HG03066 (cell line): Measurements from ENCODE around the gene TSGA10IP.
"Not testable (repeated sequence)": the region's sequence is repeated elsewhere in the genome, so short reads cannot be mapped to it uniquely, and the experiment has no call there.

ENCODE experiments used
- ATAC-seq: cut with Tn5 transposase; IDR thresholded peaks from one replicate; pipeline ENCODE4 v1.9.1; 2021; ENCODE audit warnings: low read depth; ENCODE audit not compliant: unreplicated experiment

TSGA10IP gene

DNA sequence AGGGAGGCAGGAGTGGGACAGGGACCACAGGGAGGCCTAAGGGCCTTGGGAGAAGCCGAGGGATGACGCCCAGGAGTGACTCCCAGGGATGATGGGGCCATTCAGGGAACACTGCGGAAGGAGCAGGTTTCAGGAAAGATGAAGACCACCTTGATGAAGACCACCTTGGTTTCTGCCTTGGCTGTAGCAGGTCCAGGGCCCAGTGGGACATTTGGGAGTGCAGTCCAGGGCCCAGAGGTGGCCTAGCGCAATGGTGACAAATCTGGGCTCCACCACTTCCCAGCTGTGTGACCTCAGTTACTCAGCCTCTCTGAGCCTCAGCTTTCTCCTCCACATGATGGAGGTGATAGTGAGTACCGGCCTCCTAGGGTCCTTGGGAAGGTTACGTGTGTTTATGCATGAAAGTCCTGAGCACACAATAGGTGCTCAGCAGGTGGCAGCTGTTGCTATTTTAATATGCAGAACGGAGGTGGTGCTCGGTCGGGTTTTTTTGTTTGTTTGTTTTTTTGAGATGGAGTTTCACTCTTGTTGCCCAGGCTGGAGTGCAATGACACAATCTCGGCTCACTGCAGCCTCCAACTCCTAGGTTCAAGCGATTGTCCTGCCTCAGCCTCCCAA is 770 bp downstream of the TSGA10IP start:
- ATAC-seq, result no peak

DNA sequence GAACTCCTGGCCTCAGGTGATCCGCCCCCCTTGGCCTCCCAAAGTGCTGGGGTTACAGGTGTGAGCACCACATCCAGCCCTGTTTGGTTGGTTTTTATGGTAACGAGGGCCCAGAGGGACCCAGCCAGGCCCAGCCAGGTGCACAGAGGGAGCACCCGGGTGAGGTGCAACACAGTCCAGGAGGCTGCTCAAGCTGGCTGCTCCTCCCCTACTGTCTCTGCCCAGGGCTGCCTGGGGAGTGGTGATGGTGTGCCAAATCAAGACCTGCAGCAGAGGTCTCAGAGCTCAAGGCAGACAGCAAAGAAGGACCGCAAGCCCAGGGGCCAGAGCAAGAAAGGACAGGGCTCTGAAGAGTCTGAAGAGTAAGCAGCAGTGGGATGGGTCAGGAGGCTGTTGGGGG is 1.4 kb downstream of the TSGA10IP start:
- ATAC-seq, result no peak

DNA sequence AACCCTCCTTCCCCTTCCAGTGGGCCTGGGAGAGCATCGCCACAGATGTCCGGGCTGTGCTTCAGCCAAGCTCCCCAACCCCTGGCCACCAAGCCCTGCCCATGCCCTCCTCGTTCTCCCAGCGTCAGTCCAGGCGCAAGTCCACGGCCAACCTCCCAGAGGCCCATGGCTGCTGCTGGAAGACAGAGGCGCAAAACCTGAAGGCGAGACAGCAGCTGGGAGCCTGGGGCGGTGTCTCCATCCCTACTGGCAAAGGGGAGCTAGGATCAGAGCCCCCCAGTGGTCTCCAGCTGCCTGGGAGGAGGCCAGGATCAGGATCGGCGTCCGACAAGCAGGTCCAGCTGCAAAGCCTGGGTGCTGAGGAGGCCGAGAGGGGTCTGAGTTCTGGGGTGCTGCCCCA is 1.9 kb downstream of the TSGA10IP start:
- ATAC-seq, result no peak

DNA sequence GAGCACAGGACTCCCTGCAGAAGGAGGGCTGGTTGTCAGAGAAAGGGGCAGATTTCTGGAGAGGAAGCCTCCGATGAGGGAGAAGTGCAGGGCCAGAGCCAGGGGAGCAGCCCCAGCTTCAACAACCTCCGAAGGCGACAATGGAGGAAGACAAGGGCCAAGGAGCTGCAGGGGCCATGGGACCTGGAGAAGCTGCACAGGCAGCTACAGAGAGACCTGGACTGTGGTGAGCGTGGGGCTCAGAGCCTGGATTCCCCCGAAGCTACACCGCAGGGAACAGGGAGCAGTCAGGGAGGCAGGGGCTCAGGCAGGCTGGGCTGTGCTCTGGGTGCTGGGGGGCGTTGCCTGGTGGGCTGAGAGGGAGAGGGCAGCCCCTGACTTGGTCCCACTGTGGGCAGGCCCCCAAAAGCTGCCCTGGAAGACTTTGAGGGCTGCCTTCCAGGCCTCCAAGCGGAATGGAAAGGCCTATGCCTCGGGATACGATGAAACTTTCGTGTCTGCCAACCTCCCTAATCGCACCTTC is 2.4 kb downstream of the TSGA10IP start:
- no peak for ATAC-seq

DNA sequence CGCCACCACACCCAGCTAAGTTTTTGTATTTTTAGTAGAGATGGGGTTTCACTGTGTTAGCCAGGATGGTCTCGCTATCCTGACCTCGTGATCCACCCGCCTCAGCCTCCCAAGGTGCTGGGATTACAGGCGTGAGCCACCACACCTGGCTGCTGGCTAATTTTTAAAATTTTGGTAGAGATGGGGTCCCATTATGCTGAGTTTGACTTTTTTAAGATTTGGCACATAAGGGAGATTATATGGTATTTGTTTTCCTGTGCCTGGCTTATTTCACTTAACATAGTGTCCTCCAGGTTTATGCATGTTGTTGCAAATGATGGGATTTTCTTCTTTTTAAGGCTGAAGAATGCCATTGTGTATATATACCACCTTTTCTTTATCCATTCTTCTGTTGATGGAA is 5.4 kb downstream of the TSGA10IP start:
- ATAC-seq, result not testable (repeated sequence)

DNA sequence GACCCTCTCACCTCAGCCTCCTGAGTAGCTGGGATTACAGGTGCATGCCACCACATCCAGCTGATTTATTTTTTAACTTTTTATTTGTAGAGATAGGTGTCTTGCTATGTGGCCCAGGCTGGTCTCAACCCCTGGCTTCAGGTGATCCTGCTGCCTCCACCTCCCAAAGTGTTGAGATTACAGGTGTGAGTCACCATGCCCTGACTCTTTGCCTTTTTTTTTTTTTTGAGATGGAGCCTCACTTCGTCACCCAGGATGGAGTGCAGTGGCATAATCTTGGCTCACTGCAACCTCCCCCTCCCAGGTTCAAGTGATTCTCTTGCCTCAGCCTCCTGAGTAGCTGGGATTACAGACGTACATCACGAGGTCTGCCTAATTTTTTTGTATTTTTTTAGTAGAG is 6.4 kb downstream of the TSGA10IP start:
- ATAC-seq, result not testable (repeated sequence)

DNA sequence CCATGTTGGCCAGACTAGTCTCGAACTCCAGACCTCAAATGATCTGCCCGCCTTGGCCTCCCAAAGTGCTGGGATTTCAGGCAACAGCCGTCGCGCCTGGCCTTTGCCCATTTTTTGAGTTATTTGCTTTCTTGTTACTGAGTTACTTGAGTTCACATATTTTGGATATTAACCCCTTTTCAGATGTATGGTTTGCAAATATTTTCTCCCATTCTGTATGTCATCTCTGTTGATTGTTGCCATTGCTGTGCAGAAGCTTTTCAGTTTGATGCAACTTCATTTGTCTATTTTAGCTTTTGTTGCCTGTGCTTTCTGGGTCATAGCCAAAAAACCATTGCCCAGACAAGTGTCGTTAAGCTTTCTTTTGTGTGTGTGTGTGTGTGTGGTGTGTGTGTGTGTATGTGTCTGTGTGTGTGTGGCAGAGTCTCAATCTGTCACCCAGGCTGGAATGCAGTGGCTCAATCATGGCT is 6.8 kb downstream of the TSGA10IP start:
- no peak for ATAC-seq

DNA sequence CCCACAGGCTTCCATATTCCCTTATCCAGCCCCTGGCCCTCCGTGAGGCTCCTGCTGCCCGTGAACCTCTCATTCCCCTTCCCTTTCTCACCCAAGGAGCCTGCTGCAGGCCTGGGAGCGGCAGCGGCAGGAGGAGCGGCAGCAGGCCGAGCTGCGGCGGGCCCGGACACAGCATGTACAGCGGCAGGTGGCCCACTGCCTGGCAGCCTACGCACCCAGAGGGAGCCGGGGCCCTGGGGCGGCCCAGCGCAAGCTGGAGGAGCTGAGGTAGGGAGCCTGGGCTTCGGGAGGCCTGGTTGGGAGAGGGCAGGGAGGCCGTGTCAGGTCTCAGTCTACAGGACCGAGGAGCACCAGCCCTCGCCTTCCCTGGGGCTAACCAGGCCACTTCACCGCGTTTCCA is 8.2 kb downstream of the TSGA10IP start:
- no peak for ATAC-seq

DNA sequence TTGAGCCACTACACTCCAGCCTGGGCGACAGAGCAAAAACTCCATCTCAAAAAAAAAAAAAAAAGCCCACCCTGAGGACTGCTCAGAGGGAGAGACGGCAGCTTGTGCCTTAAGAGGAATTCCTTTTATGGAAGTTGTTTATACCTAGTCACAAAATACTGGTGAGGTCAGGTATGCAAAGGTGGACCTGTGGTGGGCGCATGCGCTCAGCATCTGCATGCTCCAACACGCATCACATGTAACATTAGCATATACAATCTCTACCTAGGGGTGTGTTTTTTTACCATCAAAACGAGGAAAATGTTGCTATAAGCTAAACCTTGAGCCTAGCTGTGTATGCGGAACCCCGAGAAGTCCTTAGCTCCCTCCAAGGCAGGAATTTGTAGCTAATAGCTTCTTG is 9.5 kb downstream of the TSGA10IP start:
- no peak for ATAC-seq

DNA sequence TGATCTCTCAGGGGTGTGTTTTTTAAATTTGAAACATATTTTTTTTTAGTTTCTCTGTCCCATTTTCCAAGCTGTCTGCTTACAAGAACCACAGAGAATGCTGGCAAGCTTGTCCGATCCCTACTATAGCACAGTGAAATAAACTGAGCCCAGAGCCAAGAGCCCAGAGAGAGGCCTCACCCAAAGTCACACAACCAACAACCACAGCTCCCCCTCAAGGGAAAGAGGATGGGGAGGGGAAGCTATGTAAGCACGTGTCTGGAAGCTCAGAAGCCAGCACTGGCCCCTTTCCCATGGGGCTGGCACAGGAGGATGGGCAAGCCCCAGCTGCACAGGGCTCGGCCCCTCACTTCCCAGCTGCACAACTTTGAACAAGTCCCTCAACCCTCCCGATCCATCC is 13.0 kb downstream of the TSGA10IP start:
- ATAC-seq, result no peak

DNA sequence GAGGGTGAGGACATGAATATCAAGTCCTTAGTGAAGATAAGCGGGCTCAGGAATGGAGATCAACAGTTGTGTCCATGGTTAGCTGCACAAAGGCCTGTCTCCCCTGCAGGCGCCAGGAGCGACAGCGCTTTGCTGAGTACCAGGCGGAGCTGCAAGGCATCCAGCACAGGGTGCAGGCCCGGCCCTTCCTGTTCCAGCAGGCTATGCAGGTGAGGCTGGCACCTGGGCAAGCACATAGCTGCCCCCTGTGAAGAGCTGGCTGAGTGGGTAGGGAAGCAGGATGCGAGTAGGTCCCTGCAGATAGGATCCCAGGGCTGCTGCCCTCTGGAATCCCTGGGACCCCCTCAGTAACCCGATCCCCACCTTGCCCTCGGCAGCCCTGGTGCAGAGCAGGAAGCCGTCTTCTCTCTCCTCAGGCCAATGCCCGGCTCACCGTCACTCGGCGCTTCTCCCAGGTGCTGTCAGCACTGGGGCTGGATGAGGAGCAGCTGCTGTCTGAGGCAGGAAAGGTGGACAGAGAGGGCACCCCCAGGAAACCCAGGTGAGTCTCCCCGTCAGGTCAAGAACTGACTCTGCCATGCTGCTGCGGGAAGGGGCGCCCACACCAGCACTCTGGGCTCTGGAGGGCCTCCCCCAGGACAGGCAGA is 13.6 kb downstream of the TSGA10IP start:
- ATAC-seq, result no peak

DNA sequence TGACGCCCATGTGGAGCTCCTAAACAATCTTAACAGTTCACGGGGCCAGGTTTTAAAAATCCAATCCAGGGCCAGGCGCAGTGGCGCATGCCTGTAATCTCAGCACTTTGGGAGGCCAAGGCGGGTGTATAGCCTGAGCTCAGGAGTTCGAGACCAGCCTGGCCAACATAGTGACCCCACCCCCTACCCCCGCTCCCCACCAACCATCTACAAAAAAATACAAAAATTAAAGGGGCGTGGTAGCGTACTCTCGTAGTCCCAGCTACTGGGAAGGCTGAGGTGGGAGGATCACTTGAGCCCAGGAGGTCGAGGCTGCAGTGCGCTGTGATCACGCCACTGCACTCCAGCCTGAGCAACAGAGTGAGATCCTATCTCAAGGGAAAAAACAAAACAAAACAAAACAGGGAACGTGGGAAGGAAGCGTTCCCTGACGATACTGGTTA is 15.6 kb downstream of the TSGA10IP start:
- ATAC-seq, result no peak

DNA sequence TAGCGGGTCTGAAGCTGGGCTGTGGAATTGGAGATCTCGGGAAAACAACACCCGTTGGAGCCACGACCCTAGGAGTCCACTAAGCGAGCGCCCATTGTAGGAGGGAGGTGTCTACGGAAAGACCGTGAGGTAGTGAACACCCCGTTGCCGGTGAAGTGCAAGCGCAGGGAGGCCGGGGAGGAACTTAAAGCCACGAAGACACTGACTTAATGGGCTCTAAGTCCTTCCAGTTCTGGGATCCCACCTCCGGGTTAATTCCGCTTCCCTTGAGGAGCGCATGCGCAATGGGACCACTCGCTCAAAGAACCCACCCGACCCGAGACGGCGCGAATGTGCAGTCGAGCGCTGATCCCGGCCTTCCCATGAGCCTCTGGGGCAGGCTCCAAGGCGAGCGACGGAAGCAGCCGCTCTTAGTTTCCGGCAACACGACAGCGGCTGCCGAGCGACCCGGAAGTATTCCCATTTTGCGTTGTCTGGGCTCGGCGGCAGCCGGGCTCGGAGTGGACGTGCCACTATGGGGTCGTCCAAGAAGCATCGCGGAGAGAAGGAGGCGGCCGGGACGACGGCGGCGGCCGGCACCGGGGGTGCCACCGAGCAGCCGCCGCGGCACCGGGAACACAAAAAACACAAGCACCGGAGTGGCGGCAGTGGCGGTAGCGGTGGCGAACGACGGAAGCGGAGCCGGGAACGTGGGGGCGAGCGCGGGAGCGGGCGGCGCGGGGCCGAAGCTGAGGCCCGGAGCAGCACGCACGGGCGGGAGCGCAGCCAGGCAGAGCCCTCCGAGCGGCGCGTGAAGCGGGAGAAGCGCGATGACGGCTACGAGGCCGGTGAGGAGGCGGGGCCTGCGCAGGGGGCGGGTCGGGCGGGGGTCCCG is 16.2 kb downstream of the TSGA10IP start, which contains the start of gene SART1:
TSS of gene SART1 (plus strand) at position 468 of the 874 bp plus-strand sequence. CDS start at position 515, 47 bp downstream.
- ATAC-seq, result peak; percentile 67

DNA sequence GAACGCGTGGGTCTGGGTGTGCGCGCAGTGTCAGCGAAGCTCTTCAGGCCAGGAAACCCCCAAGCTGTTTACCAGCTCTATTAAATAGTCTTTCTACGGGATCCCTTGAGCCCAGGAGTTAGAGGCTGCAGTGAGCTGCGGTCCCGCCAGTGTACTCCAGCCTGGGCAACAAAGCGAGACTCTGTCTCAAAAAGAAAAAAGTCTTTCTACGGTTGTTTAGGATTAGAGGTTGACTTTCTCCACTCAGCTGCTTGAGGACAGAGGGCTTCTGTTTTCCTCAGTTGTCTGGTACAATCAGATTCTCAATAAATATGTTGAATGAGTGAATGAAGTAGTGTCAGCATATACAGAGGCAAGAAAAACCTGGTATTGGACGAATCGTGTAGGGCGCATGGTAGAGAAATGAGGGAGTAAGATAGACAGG is 16.9 kb downstream of the TSGA10IP start:
- no peak for ATAC-seq

DNA sequence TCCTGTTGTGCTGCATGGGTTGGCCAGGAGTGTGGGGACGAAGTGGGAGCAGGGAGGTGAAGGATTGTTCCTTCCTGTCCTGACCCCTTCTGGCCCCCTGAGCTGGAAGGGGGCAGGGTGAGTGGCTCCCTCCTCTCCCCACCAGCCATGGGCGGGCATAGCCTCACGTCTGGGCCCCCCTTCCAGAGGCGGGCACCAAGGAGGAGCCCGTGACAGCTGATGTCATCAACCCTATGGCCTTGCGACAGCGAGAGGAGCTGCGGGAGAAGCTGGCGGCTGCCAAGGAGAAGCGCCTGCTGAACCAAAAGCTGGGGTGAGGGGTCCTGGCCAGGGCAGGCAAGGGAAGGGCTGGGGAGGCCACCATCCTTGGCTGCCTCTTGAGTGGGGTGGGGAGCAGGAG is 19.6 kb downstream of the TSGA10IP start:
- no peak for ATAC-seq

DNA sequence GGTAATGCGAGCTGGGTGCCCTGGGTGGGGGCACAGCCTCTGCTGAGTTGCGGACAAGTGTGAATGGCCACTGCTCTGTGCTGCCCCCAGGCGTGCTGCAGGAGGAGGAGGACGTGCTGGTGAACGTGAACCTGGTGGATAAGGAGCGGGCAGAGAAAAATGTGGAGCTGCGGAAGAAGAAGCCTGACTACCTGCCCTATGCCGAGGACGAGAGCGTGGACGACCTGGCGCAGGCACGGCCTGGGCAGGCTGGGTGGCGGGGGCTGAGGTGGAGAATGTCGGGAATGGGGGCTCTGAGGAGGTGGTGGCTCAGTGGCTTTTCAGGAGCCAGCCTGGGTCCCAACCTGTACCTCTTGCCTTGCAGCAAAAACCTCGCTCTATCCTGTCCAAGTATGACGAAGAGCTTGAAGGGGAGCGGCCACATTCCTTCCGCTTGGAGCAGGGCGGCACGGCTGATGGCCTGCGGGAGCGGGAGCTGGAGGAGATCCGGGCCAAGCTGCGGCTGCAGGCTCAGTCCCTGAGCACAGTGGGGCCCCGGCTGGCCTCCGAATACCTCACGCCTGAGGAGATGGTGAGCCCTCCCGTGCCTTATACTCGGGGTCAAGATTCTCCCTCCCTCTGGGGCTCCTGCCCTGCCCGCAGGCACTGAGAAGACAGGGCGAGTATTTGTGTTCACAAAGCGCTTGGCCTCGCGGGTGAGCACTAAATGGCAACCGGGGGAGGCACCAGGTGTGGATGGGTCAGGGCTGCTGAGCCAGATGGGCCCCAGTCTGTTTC is 20.9 kb downstream of the TSGA10IP start:
- no peak for ATAC-seq

DNA sequence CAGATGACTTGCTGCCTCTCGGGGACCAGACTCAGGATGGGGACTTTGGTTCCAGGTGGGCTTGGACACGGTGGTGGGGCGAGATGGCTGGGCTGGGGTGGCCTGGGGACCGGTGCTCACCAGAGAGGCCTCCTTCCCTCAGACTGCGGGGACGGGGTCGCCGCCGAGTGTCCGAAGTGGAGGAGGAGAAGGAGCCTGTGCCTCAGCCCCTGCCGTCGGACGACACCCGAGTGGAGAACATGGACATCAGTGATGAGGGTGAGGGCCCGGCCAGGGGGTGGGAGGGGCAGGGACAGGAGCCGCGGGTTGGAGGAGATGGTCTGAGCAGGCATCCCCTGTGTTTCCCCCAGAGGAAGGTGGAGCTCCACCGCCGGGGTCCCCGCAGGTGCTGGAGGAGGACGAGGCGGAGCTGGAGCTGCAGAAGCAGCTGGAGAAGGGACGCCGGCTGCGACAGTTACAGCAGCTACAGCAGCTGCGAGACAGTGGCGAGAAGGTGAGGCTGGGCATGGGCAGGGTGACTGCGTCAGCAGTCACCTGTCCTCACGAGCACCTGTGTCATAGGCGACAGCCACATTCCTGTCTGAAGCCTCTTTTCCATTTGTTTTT is 22.2 kb downstream of the TSGA10IP start:
- no peak for ATAC-seq

DNA sequence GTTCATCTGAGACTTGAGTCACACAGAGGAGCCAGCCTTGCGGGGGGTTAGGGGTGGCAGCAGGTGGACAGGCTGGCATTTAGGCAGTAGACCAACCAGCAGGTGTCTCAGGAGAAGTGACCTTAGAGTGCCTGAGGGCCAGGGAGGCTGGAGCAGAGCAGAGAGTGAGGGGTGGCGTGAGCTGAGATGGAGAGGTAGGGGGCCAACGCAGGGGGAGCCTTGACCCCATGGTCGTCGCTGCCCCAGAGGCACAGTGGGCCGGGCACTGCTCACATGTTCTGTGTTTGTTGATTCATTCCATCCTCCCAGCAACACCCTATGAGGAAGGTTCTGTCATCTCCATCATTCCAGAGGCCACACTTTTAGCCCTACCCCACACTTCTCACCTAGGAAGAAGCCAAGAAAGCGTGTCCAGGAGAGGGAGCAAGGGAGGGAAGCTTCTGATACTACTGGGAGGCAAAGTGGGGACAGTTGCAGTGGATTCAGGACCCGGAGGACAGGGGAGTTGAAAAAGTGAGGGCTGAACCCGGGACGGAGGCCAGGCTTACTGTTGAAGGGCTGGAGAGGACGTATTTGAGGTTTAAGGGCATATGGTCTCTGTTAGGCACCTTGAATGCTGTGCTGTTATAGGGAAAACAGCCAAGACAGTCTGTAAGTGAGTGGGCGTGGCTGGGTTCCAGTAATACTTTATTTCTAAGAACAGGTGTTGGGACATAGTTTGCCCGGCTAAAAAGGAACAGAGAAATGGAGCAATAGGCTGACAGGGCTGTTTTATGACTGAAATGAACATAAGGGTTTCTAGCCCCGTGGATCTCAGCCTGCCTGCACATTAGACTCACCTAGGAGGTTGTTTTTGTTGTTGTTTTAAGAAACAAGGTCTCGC is 23.6 kb downstream of the TSGA10IP start:
- ATAC-seq, result no peak

DNA sequence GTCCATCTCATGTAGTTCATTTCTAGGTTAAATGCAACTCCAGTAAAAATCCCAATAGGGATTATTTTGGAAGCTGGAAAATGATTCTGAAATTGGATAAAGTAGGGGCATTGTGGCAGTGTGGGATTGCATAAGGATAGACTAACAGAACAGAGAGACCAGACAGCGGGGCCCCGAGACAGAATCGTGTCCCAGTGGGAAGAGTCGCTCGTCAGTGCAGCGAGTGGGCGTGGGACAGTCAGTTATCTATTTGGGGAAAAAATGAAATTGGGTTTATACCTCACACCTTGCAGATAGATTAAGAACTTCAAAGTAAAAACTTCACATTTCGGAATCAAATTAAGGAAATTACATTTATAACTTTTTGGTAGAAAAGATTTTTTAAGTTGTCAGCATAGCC is 26.8 kb downstream of the TSGA10IP start:
- no peak for ATAC-seq
